Erythroblast (primary cell): ENCODE results near the gene U2AF2.

ENCODE experiments used
- DNase-seq, 2 experiments: peaks; one replicate each; lab custom pipeline; 2025; lab: John Stamatoyannopoulos, UW
- GATA1 ChIP-seq: IDR thresholded peaks from 2 replicates; pipeline ENCODE4 v1.6.1; 2011; ENCODE audit warnings: low read depth, mild to moderate bottlenecking, control low read depth, low read length, moderate library complexity
- POLR2A ChIP-seq: IDR thresholded peaks from 2 replicates; pipeline ENCODE4 v1.6.1; 2011; ENCODE audit warnings: mild to moderate bottlenecking, low read length

Gene U2AF2

DNA sequence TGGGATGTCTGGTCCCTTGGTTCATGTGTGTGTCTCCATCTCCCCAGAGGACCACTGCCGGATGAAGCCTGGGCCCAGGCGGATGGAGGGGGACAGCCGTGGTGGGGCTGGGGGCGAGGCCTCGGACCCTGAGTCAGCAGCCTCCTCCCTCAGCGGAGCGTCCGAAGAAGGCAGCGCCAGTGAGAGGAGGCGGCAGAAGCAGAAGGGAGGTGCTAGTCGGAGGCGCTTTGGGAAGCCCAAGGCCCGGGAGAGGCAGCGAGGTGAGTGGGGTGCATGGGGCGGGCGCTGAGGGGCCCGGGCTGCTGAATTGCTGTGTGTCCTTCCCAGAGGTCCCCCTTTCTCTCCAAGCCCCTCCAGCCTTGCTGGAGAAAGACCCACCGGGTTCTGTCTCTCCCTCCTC lies 3.6 kb upstream of the U2AF2 start:
- DNase-seq: no peak

DNA sequence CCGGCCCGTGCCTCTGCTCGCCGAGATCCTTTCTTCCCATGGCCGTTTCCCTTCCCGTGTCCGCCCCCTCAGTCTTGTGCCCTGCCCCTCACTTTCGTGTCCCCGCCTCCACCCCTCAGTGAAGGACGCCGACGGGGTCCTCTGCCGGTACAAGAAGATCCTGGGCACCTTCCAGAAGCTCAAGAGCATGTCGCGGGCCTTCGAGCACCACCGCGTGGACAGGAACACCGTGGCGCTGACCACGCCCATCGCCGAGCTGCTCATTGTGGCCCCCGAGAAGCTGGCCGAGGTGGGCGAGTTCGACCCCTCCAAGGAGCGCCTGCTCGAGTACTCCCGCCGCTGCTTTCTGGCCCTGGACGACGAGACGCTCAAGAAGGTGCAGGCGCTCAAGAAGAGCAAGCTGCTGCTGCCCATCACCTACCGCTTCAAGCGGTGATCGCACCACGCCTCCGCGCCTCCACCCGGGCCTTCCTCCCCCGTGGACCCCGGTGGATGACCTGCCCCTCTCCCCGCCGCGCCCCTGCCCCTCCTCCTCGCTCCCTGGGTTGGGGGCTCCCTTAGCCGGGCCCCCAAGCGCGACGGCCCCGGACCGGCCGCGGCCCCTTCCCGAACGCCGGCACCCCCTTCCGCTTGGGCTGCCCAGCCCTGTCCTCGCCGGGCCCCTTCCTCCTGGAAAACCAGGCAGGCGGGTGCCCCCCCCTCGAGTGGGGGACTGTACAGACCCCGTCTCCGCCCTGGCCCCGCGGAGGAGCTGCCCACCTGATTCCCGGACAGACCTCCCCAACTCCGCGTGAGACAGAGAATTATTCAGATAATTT lies 2.3 kb upstream of the U2AF2 start:
- TF ChIP-seq GATA1: no peak
- TF ChIP-seq POLR2A: no peak
- DNase-seq: no peak

More for the DNA sequence above, 3.6 kb upstream of the U2AF2 start:
- TF ChIP-seq GATA1: no peak
- TF ChIP-seq POLR2A: no peak

DNA sequence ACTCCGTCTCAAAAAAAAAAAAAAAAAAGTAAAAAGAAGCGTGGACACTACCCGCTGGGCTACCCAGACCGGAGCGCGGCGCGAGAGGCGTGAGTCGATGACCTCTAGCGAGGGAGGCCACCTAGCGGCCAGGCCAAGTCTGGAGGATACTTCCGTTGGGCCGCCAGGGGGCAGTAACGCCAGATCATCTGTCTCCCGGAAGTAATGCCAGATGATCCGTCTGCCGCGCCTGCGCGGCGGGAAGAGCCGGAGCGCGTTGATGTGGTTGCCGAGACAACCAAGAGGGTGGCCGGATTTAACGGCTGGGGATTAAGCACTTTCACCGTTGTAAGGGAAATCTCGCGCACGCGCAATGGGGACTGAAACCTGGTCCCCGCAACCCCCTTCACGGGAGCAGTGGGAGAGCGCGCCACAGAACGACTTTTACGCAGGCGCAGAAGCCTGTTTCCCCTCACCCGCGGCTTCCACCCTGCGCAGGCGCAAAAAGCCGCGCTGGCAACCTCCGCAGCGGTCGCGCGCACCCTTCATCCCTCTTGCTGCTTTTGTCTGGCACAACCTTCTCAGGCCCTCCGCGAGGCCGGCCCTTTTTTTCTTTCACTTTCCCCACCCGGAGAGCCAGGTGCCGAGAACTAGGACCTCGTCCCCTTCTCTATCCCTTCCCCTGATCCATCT lies 1.0 kb upstream of the U2AF2 start:
- peak; percentile 85 for TF ChIP-seq POLR2A
- TF ChIP-seq GATA1: no peak
- peak; percentile 98 to 99 for DNase-seq

DNA sequence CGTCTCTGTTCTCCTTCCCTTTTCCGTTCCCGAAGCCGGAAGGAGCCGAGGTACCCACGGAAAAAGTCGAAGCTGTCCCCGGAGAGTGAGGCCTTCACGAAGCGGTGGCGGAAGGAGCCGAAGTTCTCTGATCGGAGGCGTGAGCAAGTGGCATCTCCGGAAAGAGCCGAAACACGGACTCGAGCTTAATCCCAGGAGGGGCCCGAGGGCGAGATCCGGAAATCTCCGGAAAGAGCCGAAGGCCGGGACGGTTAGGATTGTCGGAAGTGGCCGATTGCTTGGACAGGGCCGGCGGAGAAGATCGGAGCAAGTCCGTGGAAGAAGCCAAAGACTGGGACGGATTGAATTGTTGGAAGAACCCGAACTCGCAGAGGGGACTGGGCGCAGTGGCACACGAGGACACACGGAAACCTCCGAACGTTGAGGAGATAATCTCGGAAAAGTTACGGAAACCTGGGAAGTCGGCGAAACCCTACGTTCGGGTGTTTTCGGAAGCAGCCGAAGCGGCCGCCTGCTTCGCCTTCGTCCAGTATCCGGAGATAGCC lies 440 bp upstream of the U2AF2 start:
- TF ChIP-seq POLR2A (no peak), GATA1 (no peak)
- DNase-seq: peak; percentile 99

DNA sequence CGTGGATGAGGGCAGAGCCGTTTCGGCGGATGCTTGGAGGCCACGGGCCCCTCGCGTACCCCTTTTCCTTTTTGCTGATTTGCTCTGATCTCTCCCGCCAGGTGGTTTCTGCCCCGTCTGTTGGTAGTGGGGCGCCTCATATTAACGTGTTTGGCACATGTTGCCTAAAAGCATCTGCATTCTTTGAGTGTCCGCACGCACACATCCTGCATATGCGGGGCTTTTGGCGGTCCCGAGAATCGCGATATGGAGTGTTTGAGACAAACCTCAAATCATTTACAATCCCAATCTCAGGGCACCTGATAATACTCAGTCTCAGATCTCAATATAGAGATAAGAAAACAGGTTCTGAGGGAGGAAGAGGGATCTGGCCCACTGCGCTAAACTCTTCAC lies 809 bp downstream of the U2AF2 start:
- TF ChIP-seq GATA1: no peak
- no peak for TF ChIP-seq POLR2A

DNA sequence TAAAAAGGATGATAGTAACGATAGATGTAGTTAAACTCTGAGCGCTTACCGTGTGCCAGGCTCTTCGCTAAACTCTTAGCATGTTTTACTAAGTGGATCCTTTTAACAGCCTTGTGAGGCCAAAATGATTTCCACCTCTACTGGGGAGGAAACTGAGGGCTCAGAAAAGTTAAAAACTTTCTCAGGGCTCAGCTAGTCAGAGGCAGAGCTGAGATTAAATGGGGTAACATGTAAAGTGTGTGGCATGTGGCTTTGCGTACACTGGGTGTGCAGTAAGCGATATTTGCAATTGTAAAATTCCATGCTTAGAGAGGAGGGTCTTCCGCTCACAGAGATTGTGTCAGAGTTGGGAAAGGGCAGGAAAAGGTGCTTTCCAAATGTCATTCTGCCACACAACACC lies 1.7 kb downstream of the U2AF2 start:
- TF ChIP-seq GATA1 (no peak), POLR2A (no peak)
- no peak for DNase-seq

More for the DNA sequence above, 809 bp downstream of the U2AF2 start:
- DNase-seq: no peak

DNA sequence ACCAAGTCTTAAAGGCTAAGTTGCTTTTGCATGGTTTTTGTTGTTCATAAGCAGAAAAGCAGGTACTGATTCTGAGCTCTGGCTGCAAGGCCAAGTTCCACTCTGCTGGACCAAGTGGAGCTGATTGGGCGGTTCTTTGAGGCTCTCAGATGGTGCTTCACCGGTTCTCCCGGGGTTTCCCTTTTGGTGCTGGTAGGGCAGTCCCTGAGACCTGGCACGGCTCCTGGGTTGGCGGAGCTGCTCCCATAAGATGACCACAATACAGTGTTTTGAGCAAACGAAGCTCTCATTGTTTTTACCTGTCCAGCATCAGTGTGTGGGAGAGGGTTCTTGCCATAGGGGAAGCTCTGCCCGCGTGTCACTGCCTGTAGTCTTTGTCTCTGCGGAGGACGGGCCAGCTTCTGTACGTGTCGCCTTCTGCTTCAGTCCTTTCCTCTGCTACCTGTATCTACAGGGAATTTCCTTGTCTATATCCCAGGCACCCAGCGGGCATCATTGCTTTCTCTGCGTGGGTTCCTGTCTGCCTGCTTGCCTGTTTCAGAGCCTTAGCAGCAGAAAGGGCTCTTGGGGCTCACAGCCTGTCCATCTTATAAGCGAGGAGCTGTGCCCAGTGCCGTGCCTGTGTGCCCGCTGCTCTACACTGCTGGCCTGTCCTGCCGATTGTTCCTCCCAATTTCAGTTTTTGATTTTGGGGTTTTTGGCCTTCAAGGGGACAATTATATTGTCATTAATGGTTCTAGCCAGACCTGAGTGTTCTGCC lies 2.3 kb downstream of the U2AF2 start:
- DNase-seq: no peak
- TF ChIP-seq POLR2A (no peak), GATA1 (no peak)

DNA sequence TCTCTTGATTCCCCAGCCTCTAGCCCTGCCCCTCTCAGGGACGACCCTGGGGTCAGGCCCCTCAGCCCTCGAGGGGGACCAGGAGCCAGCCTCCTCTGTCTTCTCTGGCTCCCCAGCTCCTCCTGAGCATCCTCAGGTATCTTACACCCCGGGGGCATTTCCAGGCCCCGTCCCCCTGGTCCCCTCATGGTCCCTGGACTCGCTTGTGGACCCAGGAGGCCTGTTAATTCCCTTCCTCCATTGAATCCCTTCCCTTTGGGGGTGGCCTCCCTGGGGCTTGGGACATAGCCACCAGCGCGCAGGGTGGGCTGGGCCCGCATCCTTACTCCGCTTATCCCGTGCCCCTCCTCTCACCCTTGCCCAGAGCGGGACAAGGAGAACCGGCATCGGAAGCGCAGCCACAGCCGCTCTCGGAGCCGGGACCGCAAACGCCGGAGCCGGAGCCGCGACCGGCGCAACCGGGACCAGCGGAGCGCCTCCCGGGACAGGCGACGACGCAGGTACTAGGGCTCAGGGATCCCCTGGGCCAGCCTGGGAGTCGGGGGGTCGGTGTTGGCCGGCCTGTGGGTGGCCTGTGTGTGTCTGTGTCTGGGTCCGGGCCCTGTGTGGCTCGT lies 4.1 kb downstream of the U2AF2 start:
- no peak for DNase-seq
- TF ChIP-seq POLR2A: no peak
- TF ChIP-seq GATA1: no peak

DNA sequence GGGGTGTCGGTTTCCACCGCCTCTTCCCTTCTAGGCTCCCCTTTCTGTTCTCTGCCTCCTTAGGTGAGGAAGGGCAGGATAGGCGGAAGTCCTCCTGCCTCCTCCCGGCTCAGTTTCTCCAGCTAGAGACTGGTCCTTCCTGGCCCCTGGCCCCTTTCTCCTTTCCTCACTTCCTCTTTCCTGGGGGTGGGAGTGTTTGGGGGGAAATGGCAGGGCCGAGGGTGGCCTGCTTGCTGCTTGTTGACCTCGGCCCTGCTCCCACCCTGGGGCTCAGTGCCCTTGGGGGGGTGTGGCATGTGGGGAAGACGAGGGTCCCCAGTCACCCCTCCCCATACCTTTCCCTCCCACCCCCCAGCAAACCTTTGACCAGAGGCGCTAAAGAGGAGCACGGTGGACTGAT lies 5.0 kb downstream of the U2AF2 start:
- TF ChIP-seq POLR2A (no peak), GATA1 (no peak)
- no peak for DNase-seq

DNA sequence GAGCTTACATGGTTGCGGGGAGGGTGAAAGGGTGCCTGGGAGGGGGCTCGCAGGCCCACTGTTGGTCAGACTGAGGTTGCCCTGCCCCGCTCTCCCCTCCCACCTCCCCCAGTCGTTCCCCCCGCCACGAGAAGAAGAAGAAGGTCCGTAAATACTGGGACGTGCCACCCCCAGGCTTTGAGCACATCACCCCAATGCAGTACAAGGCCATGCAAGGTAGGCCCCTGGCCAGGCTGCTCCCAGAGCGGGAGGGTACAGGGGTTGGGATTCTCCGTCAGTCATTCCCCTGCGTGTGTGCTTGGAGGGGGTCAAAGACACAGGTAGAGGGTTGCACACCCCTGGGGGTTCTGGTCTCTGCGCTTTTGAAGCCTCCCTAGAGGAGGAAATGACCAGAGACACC lies 5.6 kb downstream of the U2AF2 start:
- no peak for TF ChIP-seq GATA1
- TF ChIP-seq POLR2A: no peak
- no peak for DNase-seq

DNA sequence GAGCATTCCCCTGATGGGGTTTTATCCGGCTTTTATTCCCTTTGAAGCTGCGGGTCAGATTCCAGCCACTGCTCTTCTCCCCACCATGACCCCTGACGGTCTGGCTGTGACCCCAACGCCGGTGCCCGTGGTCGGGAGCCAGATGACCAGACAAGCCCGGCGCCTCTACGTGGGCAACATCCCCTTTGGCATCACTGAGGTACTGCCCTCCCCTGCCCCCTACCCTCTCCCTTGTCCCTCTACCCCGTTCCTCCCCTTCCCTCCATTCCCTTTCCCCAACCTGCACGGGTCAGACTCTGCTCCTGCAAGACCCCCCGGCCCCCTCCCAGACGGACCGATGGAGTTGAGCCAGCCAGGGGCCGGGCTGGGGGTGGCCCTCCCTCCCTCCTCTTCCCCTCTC lies 6.2 kb downstream of the U2AF2 start:
- no peak for DNase-seq
- no peak for TF ChIP-seq POLR2A
- no peak for TF ChIP-seq GATA1

DNA sequence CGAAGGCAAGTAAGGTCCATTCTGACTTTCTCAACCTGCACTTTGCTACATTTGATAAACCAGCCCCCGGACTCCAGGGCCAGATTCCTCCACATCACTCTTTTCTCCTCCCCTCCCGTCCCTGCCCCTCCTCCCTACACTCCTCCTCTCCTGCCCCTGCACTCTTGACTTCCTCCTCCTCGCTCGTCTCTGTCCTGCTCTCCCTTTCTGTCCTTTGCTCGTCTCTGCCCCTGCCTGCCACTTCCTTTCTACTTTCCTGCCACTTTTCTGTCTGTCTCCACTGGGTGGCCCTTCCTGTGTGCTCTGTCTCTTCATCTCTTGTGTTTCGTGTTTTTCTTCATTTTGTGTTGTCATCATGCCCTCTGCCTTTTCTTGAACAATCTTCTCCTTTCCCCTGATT lies 7.0 kb downstream of the U2AF2 start:
- TF ChIP-seq GATA1 (no peak), POLR2A (no peak)
- DNase-seq: no peak

DNA sequence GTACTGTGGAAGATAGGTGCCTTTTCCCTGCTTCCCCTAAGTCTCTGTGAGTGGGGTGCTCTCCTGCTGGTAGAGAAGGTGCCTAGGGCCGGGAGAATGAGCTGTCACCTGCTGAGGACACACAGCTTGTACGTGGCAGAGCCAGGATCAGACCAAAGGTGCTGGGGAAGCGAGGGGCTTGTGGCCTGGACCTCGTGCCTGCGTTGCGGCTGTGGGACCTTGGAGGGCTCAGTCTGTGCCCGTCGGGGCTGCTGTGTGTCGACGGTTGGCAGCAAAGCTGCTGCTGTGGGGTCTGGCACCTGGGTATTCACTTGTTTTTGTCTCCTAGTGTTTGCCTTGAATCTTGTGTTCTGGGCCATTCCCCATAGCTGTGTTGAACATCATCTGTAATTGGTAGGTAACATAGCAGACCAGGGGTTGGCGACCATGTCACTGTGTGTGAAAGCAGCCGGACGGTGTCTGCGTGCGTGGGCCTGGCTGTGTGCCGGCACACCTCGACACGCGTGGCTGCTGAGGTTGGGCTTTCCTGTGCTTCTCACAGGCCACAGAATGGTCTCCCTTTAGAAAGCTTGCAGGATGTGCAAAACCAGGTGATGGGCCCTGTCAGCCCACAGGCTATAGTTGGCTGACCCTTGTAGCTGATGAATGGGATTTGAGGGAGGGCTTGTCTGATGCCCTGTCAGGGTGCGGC lies 9.2 kb downstream of the U2AF2 start:
- no peak for DNase-seq
- TF ChIP-seq GATA1 (no peak), POLR2A (no peak)
